Measurements from ENCODE around the gene CACNA1D.

CACNA1D gene

DNA sequence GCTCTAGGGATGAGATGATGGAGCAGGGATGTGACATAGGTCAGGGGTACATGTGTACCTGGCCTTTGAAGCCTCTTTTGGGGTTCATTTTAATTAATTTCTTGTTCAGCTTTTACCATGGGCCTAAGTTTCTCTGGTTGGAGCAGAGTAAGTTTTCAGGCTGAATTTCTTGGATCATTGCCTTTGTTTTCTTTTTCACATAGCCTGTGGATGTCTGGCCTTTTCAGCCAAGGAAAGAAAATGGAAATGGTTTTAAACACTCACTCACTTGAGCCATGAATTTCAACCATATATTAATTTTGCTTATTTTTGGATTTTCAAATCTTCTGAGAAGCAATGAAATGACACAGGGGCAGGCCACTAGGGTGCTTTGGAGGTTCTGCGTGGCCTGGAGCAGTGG lies 30.2 kb downstream of the CACNA1D start:
- TF ChIP-seq CTCF (IDR thresholded peaks at IDR 0.05; ENCODE audit: low read depth, low read length, missing control alignments): no peak

GRCh38 chr3:53525765-53526703 lies 31.6 kb downstream of the CACNA1D start:
- no peak for DNase-seq (ENCODE audit: extremely low read depth, low read depth)
- no peak for TF ChIP-seq CTCF (IDR thresholded peaks at IDR 0.05; ENCODE audit: low read depth, low read length, missing control alignments)
- no peak overlapping the region for H3K4me3 ChIP-seq (replicated peaks; ENCODE audit: low read depth, low read length)

More for the DNA sequence above, 30.2 kb downstream of the CACNA1D start:
- H3K4me3 ChIP-seq (replicated peaks; ENCODE audit: low read depth, low read length): no peak overlapping the region
- no peak for DNase-seq (ENCODE audit: extremely low read depth, low read depth)

- no peak overlapping the region for H3K4me3 ChIP-seq (replicated peaks; ENCODE audit: low read depth, low read length)
- DNase-seq (ENCODE audit: extremely low read depth, low read depth): no peak
- no peak for TF ChIP-seq CTCF (IDR thresholded peaks at IDR 0.05; ENCODE audit: low read depth, low read length, missing control alignments)
Measured at GRCh38 chr3:53526704-53527055, 32.3 kb downstream of the CACNA1D start.

- TF ChIP-seq CTCF (IDR thresholded peaks at IDR 0.05; ENCODE audit: low read depth, low read length, missing control alignments): no peak
- no peak for DNase-seq (ENCODE audit: extremely low read depth, low read depth)
- no peak overlapping the region for H3K4me3 ChIP-seq (replicated peaks; ENCODE audit: low read depth, low read length)
Measured at GRCh38 chr3:53530205-53530604, 35.8 kb downstream of the CACNA1D start.

DNA sequence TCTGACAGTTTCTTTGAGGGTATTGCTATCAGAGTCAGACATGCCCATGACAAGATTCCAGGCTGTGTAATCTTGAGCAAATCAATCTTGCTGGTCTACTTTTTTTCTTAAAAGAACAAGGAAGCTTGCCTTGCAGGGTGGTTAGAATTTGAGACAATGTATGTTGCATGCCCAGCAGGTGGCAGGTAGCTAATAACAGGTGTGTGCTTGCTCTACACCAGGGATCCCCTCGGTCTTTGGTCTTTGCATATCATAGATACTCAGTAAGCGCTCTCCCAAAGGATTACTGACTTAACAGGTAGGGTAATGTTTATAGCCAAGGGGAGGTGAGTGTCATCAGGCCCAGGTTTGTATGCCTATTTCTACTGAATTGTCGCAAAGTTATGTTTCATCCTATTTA lies 37.3 kb downstream of the CACNA1D start:
- no peak overlapping the region for H3K4me3 ChIP-seq (replicated peaks; ENCODE audit: low read depth, low read length)
- TF ChIP-seq CTCF (IDR thresholded peaks at IDR 0.05; ENCODE audit: low read depth, low read length, missing control alignments): no peak
- no peak for DNase-seq (ENCODE audit: extremely low read depth, low read depth)

GRCh38 chr3:53533472-53533871 lies 39.1 kb downstream of the CACNA1D start:
- no peak for DNase-seq (ENCODE audit: extremely low read depth, low read depth)
- no peak for TF ChIP-seq CTCF (IDR thresholded peaks at IDR 0.05; ENCODE audit: low read depth, low read length, missing control alignments)
- no peak overlapping the region for H3K4me3 ChIP-seq (replicated peaks; ENCODE audit: low read depth, low read length)
